NCI-H2227 (cell line): ENCODE measurements around the gene GP1BB.
A peak's percentile ranks its signal among the peaks of the same experiment; 100 is the strongest.

ENCODE experiments used
- DNase-seq: peaks from one replicate; lab custom pipeline; 2025; ENCODE audit not compliant: unreplicated experiment; lab: John Stamatoyannopoulos, UW

Gene GP1BB

GRCh38 chr22:19755145-19755710 is 31.9 kb downstream of the GP1BB start:
- no peak for DNase-seq

GRCh38 chr22:19755722-19756287 is 32.5 kb downstream of the GP1BB start:
- DNase-seq, result no peak

GRCh38 chr22:19756288-19757128 is 33.2 kb downstream of the GP1BB start:
- no peak for DNase-seq

GRCh38 chr22:19757140-19757984 is 34.0 kb downstream of the GP1BB start:
- DNase-seq, result no peak

- no peak for DNase-seq
Observed at GRCh38 chr22:19757985-19758895, 34.9 kb downstream of the GP1BB start.

- no peak for DNase-seq
Observed at GRCh38 chr22:19758896-19759426, 35.6 kb downstream of the GP1BB start.

GRCh38 chr22:19759427-19760057 is 36.2 kb downstream of the GP1BB start:
- peak; percentile 32 for DNase-seq

GRCh38 chr22:19760058-19760950 is 37.0 kb downstream of the GP1BB start, which contains the start of gene TBX1:
Gene TBX1, plus strand, starts transcription at chr22:19760778. Its CDS starts 66 bp downstream, at chr22:19760844.
- DNase-seq, result no peak

- DNase-seq, result no peak
Observed at GRCh38 chr22:19760951-19761724, 37.8 kb downstream of the GP1BB start.

- no peak for DNase-seq
Observed at GRCh38 chr22:19761725-19762567, 38.6 kb downstream of the GP1BB start.

GRCh38 chr22:19762568-19763457 is 39.5 kb downstream of the GP1BB start:
- no peak for DNase-seq

- no peak for DNase-seq
Observed at GRCh38 chr22:19763458-19764298, 40.3 kb downstream of the GP1BB start.

GRCh38 chr22:19764299-19764593 is 40.9 kb downstream of the GP1BB start:
- no peak for DNase-seq

- no peak for DNase-seq
Observed at GRCh38 chr22:19764636-19765476, 41.5 kb downstream of the GP1BB start.
